Esophagus squamous epithelium (tissue), 5 donors: ENCODE data around the gene GOT2. TPM values are rescaled to one million over a fixed set of nuclear protein-coding genes. Genes with fewer than 3 reads are reported as not detected.

Experiments used
- DNase-seq: peaks from one replicate; lab custom pipeline; 2025; lab: John Stamatoyannopoulos, UW
- H3K27ac ChIP-seq, 4 donors: fragments of 200-600 bp; sonication (generic); one replicate each; pipeline ENCODE4 v1.5.1; 2016 to 2019; ENCODE audit warnings: mild to moderate bottlenecking in 1 of 4
- H3K27me3 ChIP-seq, 4 donors: fragments of 200-600 bp; sonication (generic); 1 replicate in 3 of 4; 2 replicates in 1 of 4; pipeline versions ENCODE4 v1.5.1 to v1.6.0; 2017 to 2021; ENCODE audit warnings: antibody characterized with exemption in 1 of 4
- H3K36me3 ChIP-seq, 3 donors: fragments of 200-600 bp; sonication (generic); one replicate each; pipeline ENCODE4 v1.5.1; 2016 to 2019
- H3K4me1 ChIP-seq, 3 donors: fragments of 200-600 bp; sonication (generic); one replicate each; pipeline ENCODE4 v1.5.1; 2017 to 2019
- H3K4me3 ChIP-seq, 4 donors: fragments of 200-600 bp; sonication (generic); 1 replicate in 3 of 4; 2 replicates in 1 of 4; pipeline ENCODE4 v1.5.1; 2016 to 2019; ENCODE audit warnings: mild to moderate bottlenecking in 2 of 4, moderate library complexity in 1 of 4
- H3K9me3 ChIP-seq, 3 donors: fragments of 200-600 bp; sonication (generic); one replicate each; pipeline ENCODE4 v1.5.1; 2016 to 2019
- POLR2A ChIP-seq, 4 donors: fragments of 450-650 bp; IDR thresholded peaks; one replicate each; pipeline ENCODE4 v1.6.1; 2017; ENCODE audit warnings: antibody characterized with exemption in 4 of 4, mild to moderate bottlenecking in 4 of 4, moderate library complexity in 3 of 4
- WGBS, 2 donors: methylation state at CpG; one replicate each; pipeline ENCODE4 v1.1.5; 2018; 5-methylcytosine and 5-hydroxymethylcytosine counted together
- intact Hi-C: fragments of 100-400 bp; cut with DNase I; formaldehyde crosslinking; loops from one replicate; pipeline ENCODE4 v1.15.0; 2022
- total RNA-seq, 4 donors: library from RNA; depleted of rRNA; stranded (reverse); fragments of >200 nt; gene quantifications; one replicate each; pipeline ENCODE4 v1.1.0, GENCODE V29; 2016
- TF ChIP-seq, protein P1 (sequence below), 6 experiments: fragments of 450-650 bp in 4 of 6; fragments of 200-600 bp in 2 of 6; sonication (generic) in 2 of 6; IDR thresholded peaks; one replicate each; pipeline ENCODE4 v1.5.1; 2016 to 2019; ENCODE audit warnings: antibody characterized with exemption in 6 of 6, mild to moderate bottlenecking in 4 of 6, moderate library complexity in 4 of 6
- donor health status: DM: yes; HTN: yes; CAD: no.

GOT2 gene
- total RNA-seq, 4 donors from 2014 or later = 67.5 to 172 (median 110) TPM

DNA sequence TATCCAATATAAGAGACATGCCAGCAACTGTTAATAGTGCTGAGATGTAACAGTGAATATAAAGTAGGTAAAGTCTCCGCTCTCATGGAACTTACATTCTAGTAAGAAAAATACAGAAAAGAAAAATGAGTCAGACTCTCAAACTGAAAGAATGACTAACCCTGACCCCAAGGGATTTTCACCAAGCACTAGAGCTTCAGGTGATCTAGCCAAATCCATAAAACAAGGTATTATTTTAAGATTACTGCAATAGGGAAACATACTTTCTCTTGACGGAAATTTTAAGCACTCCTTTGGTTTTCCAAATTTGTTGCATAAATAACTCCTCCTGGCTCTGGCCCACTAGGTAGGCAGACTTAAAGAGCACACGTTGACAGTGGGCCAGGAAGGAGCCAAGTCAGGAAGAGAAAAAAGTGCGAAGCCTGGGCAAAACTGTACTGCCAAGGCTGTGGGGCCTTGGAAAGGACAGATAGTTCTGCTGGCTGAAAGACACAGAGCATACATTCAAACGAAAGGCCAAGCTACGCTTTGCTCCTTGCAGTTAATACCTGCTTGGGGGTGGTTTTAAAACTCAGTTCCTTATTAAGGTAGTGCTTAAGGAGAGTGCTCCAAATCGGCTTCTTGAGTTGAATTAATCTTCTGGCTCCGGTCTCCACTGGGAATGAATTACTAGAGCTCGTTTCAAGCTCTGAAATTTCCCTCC lies 1.4 kb downstream of the GOT2 start:
- peaks cover 0 to 16% (median 0%) of the 10 kb centered on the region in 3 donors for H3K36me3 ChIP-seq
- H3K4me3 ChIP-seq = peak overlapping the region; percentile 84 to 96 (median 94)
- H3K4me1 ChIP-seq = peaks cover 16 to 44% (median 18%) of the 10 kb centered on the region in 3 donors
- no peak for DNase-seq
- H3K9me3 ChIP-seq = no peaks in the 10 kb centered on the region
- WGBS, 2 donors = 15 to 25% methylated on average over 9 of the region's 9 CpGs
- no peaks in the 10 kb centered on the region for H3K27me3 ChIP-seq
- peak overlapping the region; percentile 90 to 93 (median 91) for H3K27ac ChIP-seq
- intact Hi-C loops = no loop called here
- TF ChIP-seq POLR2A (IDR thresholded peaks at IDR 0.05) = no peak
- TF ChIP-seq, protein P1, sequence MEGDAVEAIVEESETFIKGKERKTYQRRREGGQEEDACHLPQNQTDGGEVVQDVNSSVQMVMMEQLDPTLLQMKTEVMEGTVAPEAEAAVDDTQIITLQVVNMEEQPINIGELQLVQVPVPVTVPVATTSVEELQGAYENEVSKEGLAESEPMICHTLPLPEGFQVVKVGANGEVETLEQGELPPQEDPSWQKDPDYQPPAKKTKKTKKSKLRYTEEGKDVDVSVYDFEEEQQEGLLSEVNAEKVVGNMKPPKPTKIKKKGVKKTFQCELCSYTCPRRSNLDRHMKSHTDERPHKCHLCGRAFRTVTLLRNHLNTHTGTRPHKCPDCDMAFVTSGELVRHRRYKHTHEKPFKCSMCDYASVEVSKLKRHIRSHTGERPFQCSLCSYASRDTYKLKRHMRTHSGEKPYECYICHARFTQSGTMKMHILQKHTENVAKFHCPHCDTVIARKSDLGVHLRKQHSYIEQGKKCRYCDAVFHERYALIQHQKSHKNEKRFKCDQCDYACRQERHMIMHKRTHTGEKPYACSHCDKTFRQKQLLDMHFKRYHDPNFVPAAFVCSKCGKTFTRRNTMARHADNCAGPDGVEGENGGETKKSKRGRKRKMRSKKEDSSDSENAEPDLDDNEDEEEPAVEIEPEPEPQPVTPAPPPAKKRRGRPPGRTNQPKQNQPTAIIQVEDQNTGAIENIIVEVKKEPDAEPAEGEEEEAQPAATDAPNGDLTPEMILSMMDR (IDR thresholded peaks at IDR 0.05) = no peak

DNA sequence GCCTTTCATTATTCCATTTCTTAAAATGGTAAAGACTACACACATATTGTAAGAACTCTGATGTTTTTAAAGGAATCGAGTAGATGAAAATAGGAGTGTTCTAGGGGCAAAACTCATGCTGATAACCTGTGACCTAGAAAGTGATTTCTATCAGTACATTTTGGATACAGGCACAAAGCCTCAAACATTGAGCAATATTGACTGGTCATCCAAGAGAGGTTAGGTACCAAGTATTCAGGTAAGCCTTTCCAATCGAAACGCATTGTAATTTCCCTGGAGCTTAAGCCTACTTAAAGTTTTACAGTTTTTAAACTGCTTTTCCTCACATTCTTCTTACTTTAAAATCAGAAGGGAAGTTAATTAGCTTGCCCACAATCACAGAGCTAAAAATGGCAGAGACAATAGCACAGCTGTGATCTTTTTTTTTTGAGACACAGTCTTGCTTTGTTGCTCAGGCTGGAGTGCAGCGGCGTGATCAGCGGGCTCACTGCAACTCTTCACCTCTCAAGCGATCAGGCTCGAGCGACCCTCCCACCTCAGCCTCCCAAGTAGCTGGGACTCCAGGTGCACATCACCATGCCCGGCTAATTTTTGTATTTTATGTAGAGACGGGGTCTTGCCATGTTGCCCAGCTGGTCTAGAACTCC lies 3.3 kb downstream of the GOT2 start:
- peaks cover 15 to 38% (median 18%) of the 10 kb centered on the region in 3 donors for H3K4me1 ChIP-seq
- no peaks in the 10 kb centered on the region for H3K9me3 ChIP-seq
- no peak overlapping the region for H3K27ac ChIP-seq
- H3K36me3 ChIP-seq = peaks cover 0 to 31% (median 0%) of the 10 kb centered on the region in 3 donors
- WGBS, 2 donors = 91 to 94% methylated on average over 8 to 11 of the region's 11 CpGs
- TF ChIP-seq, protein P1 (IDR thresholded peaks at IDR 0.05) = no peak
- TF ChIP-seq POLR2A (IDR thresholded peaks at IDR 0.05) = no peak
- H3K4me3 ChIP-seq = no peak overlapping the region
- H3K27me3 ChIP-seq = no peaks in the 10 kb centered on the region
- DNase-seq = no peak
- intact Hi-C loops = no loop called here

DNA sequence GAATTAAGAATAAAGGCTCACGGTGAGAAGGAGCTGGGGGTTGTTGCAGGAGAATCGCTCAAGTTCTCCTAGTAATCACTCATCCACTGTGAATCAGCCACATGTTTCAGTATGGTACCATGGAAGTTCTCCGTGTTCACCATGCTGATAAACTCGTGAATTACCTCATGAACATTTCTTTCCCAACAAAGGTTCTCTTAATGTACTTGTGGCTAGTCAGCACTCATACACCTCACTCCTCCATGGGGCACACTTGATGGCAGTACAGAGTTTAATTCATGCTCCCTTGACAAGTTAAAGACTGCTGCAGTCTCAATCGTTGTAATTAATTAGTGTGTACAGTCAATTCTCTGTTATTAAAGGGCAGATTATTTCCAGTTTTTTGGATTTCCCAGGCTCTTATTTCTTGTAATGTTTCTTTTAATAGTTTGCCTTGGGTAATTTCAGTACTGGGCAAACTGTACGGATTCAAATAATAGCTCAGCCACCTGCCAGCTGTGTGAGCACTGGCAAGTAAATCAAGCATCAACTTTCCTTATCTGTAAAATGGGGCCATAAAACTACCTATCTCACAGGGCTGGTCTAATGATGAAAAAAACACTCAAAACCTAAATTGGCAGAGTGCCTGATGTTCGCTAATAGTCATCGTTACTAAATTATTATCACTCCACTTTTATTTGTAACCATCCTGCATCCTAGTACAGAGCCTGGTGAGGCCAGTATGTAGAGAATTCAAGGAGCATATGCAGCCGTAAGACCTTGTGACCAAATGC lies 6.1 kb downstream of the GOT2 start:
- intact Hi-C loops = no loop called here
- Histone ChIP-seq H3K27ac (no peak overlapping the region), H3K4me3 (no peak overlapping the region), H3K4me1 (peaks cover 8 to 15% (median 8%) of the 10 kb centered on the region in 3 donors), H3K27me3 (no peaks in the 10 kb centered on the region), H3K36me3 (peaks cover 0 to 58% (median 0%) of the 10 kb centered on the region in 3 donors), H3K9me3 (no peaks in the 10 kb centered on the region)
- no peak for DNase-seq
- 83 to 87% methylated on average over 9 of the region's 9 CpGs for WGBS, 2 donors
- TF ChIP-seq, protein P1 (IDR thresholded peaks at IDR 0.05) = no peak
- no peak for TF ChIP-seq POLR2A (IDR thresholded peaks at IDR 0.05)

DNA sequence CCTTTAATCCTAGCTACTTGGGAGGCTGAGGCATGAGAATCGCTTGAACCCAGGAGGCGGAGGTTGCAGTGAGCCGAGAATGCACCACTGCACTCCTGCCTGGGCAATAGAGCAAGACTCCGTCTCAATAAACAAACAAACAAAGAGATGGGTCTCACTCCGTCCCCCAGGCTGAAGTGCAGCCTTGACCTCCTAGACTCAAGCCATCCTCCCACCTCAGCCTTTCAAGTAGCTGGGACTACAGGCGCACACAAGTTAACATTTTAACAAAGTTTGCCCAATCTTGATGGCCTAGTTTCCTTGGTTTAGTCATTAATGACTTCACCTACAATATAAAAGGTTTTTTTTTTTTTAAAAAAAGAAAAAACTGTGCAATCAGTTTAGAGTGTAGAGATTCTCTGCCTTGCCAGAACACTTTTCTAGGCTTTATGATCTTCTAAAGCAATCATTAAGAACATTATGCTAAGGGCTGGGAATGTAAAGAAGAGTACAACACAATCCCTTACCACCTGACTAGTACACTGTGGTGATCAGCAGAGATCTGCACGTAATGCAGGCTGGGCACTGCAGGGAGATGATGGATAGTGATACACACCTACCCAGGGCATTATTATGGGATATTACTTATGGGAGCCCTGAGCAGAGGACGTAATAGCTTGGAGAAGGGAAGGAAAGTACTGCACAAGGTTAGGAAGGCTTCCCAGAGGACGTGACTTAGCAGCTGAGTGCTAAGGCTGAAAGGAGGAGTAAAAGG lies 6.9 kb downstream of the GOT2 start:
- H3K27me3 ChIP-seq = no peaks in the 10 kb centered on the region
- H3K27ac ChIP-seq = no peak overlapping the region
- 72 to 82% methylated on average over 7 to 9 of the region's 9 CpGs for WGBS, 2 donors
- no peak overlapping the region for H3K4me3 ChIP-seq
- H3K4me1 ChIP-seq = peaks cover 3 to 7% (median 4%) of the 10 kb centered on the region in 3 donors
- peaks cover 0 to 66% (median 3%) of the 10 kb centered on the region in 3 donors for H3K36me3 ChIP-seq
- TF ChIP-seq, protein P1 (IDR thresholded peaks at IDR 0.05) = no peak
- no peak for TF ChIP-seq POLR2A (IDR thresholded peaks at IDR 0.05)
- DNase-seq = no peak
- intact Hi-C loops = no loop called here
- H3K9me3 ChIP-seq = no peaks in the 10 kb centered on the region
